Activated B cell treated with CpG ODN at 0.5 μM for 24 hours (primary cell): Measurements from ENCODE around the gene AKAP1. TPM values are rescaled to one million over a fixed set of nuclear protein-coding genes. Genes with fewer than 3 reads are reported as not detected.

Experiments used
- ATAC-seq: fragments of 200-7000 bp; cut with Tn5 transposase; one replicate; pipeline ENCODE4 v1.10.0; 2021; ENCODE audit warnings: low read depth, mild to moderate bottlenecking, moderate library complexity
- CTCF ChIA-PET: fragments of 350-600 bp; sonication (Branson Sonifier 250); formaldehyde crosslinking; loops from one replicate; lab custom pipeline; 2021; ENCODE audit warnings: antibody characterized with exemption; lab: Charles Lee
- POLR2A ChIA-PET: fragments of 350-600 bp; sonication (Branson Sonifier 250); formaldehyde crosslinking; loops from one replicate; lab custom pipeline; 2021; ENCODE audit warnings: antibody characterized with exemption; lab: Charles Lee
- DNase-seq: peaks from one replicate; pipeline ENCODE4 v3.0.0; 2022
- H3K27ac Mint-ChIP-seq: one replicate; pipeline ENCODE4 v1.8.0; 2020; ENCODE audit warnings: mixed read lengths
- H3K27me3 Mint-ChIP-seq: one replicate; pipeline ENCODE4 v1.8.0; 2021; ENCODE audit warnings: mixed read lengths
- H3K36me3 Mint-ChIP-seq: one replicate; pipeline ENCODE4 v1.8.0; 2021; ENCODE audit warnings: low read depth, mixed read lengths
- H3K4me1 Mint-ChIP-seq: one replicate; pipeline ENCODE4 v1.8.0; 2021; ENCODE audit warnings: mixed read lengths
- H3K4me3 Mint-ChIP-seq: one replicate; pipeline ENCODE4 v1.8.0; 2020; ENCODE audit warnings: mild to moderate bottlenecking, mixed read lengths
- H3K9me3 Mint-ChIP-seq: one replicate; pipeline ENCODE4 v1.8.0; 2020; ENCODE audit warnings: mixed read lengths
- CTCF ChIP-seq: fragments of 200-600 bp; IDR thresholded peaks from one replicate; pipeline ENCODE4 v1.8.0; 2022; ENCODE audit warnings: antibody characterized with exemption, mild to moderate bottlenecking
- intact Hi-C: fragments of 100-400 bp; cut with micrococcal nuclease; formaldehyde crosslinking; loops from one replicate; pipeline ENCODE4 v1.15.1; 2024
- total RNA-seq: library from RNA; stranded (reverse); gene quantifications from 2 replicates; pipeline ENCODE4 v1.2.3, GENCODE V29; 2022

AKAP1 gene
- total RNA-seq, 1 donor from 2014 or later, result 22.5 TPM

GRCh38 chr17:57154921-57155320, 69.9 kb downstream of the AKAP1 start:
- DNase-seq (no peak), ATAC-seq (no peak)
- POLR2A ChIA-PET, result no interaction called here
- Mint-ChIP-seq H3K9me3 (no peaks in the 10 kb centered on the region), H3K27me3 (peaks cover 7% of the 10 kb centered on the region), H3K4me3 (no peak overlapping the region), H3K4me1 (no peaks in the 10 kb centered on the region), H3K36me3 (no peaks in the 10 kb centered on the region), H3K27ac (no peak overlapping the region)
- CTCF ChIA-PET, result no interaction called here
- intact Hi-C loops, result no loop called here
- TF ChIP-seq CTCF, result no peak

- no peaks in the 10 kb centered on the region for H3K9me3 Mint-ChIP-seq
- POLR2A ChIA-PET, result no interaction called here
- no peak overlapping the region for H3K4me3 Mint-ChIP-seq
- no peaks in the 10 kb centered on the region for H3K36me3 Mint-ChIP-seq
- intact Hi-C loops, result no loop called here
- CTCF ChIA-PET, result no interaction called here
- no peak for TF ChIP-seq CTCF
- H3K27ac Mint-ChIP-seq, result no peak overlapping the region
- peaks cover 10% of the 10 kb centered on the region for H3K27me3 Mint-ChIP-seq
- no peak for DNase-seq
- no peak for ATAC-seq
- H3K4me1 Mint-ChIP-seq, result no peaks in the 10 kb centered on the region
These were observed 73.3 kb downstream of the AKAP1 start for GRCh38 chr17:57158325-57158724.

- Mint-ChIP-seq H3K4me1 (no peaks in the 10 kb centered on the region), H3K27me3 (peaks cover 12% of the 10 kb centered on the region), H3K36me3 (no peaks in the 10 kb centered on the region), H3K9me3 (no peaks in the 10 kb centered on the region), H3K27ac (no peak overlapping the region), H3K4me3 (no peak overlapping the region)
- DNase-seq, result no peak
- no peak for TF ChIP-seq CTCF
- intact Hi-C loops, result no loop called here
- ChIA-PET POLR2A (no interaction called here), CTCF (no interaction called here)
- no peak for ATAC-seq
These were observed 73.7 kb downstream of the AKAP1 start for GRCh38 chr17:57158795-57159194.

- ChIA-PET POLR2A (no interaction called here), CTCF (no interaction called here)
- no peak for TF ChIP-seq CTCF
- ATAC-seq, result no peak
- DNase-seq, result no peak
- no peaks in the 10 kb centered on the region for H3K36me3 Mint-ChIP-seq
- H3K27me3 Mint-ChIP-seq, result peaks cover 13% of the 10 kb centered on the region
- no peaks in the 10 kb centered on the region for H3K9me3 Mint-ChIP-seq
- H3K4me3 Mint-ChIP-seq, result no peak overlapping the region
- intact Hi-C loops, result no loop called here
- no peak overlapping the region for H3K27ac Mint-ChIP-seq
- no peaks in the 10 kb centered on the region for H3K4me1 Mint-ChIP-seq
These were observed 75.6 kb downstream of the AKAP1 start for GRCh38 chr17:57160624-57161023.

GRCh38 chr17:57164814-57165213, 79.8 kb downstream of the AKAP1 start:
- POLR2A ChIA-PET, result no interaction called here
- TF ChIP-seq CTCF, result no peak
- ATAC-seq (no peak), DNase-seq (no peak)
- no peaks in the 10 kb centered on the region for H3K9me3 Mint-ChIP-seq
- H3K27me3 Mint-ChIP-seq, result peaks cover 24% of the 10 kb centered on the region
- CTCF ChIA-PET, result no interaction called here
- intact Hi-C loops, result no loop called here
- H3K4me1 Mint-ChIP-seq, result no peaks in the 10 kb centered on the region
- H3K4me3 Mint-ChIP-seq, result no peak overlapping the region
- H3K27ac Mint-ChIP-seq, result no peak overlapping the region
- H3K36me3 Mint-ChIP-seq, result no peaks in the 10 kb centered on the region
